ENCODE results near the gene RUSC2. TPM values are rescaled to one million over a fixed set of nuclear protein-coding genes. Genes with fewer than 3 reads are reported as not detected.
A peak's percentile ranks its signal among the peaks of the same experiment; 100 is the strongest.

Gene RUSC2, protein sequence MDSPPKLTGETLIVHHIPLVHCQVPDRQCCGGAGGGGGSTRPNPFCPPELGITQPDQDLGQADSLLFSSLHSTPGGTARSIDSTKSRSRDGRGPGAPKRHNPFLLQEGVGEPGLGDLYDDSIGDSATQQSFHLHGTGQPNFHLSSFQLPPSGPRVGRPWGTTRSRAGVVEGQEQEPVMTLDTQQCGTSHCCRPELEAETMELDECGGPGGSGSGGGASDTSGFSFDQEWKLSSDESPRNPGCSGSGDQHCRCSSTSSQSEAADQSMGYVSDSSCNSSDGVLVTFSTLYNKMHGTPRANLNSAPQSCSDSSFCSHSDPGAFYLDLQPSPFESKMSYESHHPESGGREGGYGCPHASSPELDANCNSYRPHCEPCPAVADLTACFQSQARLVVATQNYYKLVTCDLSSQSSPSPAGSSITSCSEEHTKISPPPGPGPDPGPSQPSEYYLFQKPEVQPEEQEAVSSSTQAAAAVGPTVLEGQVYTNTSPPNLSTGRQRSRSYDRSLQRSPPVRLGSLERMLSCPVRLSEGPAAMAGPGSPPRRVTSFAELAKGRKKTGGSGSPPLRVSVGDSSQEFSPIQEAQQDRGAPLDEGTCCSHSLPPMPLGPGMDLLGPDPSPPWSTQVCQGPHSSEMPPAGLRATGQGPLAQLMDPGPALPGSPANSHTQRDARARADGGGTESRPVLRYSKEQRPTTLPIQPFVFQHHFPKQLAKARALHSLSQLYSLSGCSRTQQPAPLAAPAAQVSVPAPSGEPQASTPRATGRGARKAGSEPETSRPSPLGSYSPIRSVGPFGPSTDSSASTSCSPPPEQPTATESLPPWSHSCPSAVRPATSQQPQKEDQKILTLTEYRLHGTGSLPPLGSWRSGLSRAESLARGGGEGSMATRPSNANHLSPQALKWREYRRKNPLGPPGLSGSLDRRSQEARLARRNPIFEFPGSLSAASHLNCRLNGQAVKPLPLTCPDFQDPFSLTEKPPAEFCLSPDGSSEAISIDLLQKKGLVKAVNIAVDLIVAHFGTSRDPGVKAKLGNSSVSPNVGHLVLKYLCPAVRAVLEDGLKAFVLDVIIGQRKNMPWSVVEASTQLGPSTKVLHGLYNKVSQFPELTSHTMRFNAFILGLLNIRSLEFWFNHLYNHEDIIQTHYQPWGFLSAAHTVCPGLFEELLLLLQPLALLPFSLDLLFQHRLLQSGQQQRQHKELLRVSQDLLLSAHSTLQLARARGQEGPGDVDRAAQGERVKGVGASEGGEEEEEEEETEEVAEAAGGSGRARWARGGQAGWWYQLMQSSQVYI (N-terminal part only)
- 4.5 and 4.9 TPM in 2 replicates for total RNA-seq

- no peak for FAIRE-seq
- DNase-seq (ENCODE audit: low read depth) = peak; percentile 70
- H3K27me3 ChIP-seq (ENCODE audit: control insufficient read depth, insufficient read depth, low read length) = no peaks in the 10 kb centered on the region
- H3K4me3 ChIP-seq (ENCODE audit: low read depth, low read length) = peak within 1 kb of the TSS; percentile 95
- TF ChIP-seq, protein P1, sequence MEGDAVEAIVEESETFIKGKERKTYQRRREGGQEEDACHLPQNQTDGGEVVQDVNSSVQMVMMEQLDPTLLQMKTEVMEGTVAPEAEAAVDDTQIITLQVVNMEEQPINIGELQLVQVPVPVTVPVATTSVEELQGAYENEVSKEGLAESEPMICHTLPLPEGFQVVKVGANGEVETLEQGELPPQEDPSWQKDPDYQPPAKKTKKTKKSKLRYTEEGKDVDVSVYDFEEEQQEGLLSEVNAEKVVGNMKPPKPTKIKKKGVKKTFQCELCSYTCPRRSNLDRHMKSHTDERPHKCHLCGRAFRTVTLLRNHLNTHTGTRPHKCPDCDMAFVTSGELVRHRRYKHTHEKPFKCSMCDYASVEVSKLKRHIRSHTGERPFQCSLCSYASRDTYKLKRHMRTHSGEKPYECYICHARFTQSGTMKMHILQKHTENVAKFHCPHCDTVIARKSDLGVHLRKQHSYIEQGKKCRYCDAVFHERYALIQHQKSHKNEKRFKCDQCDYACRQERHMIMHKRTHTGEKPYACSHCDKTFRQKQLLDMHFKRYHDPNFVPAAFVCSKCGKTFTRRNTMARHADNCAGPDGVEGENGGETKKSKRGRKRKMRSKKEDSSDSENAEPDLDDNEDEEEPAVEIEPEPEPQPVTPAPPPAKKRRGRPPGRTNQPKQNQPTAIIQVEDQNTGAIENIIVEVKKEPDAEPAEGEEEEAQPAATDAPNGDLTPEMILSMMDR (IDR thresholded peaks at IDR 0.05; ENCODE audit: insufficient read depth, low read length, severe bottlenecking) = no peak
- no peaks in the 10 kb centered on the region for H3K36me3 ChIP-seq (ENCODE audit: control insufficient read depth, insufficient read depth, low read length)
These were observed at the start of gene RUSC2 for GRCh38 chr9:35489313-35490154. TSS of gene RUSC2 (plus strand) at chr9:35490111. CDS start at chr9:35546522, 56,411 bp downstream.

- DNase-seq (ENCODE audit: low read depth) (no peak), FAIRE-seq (no peak)
- no peak overlapping the region for H3K4me3 ChIP-seq (ENCODE audit: low read depth, low read length)
- TF ChIP-seq, protein P1 (IDR thresholded peaks at IDR 0.05; ENCODE audit: insufficient read depth, low read length, severe bottlenecking) = no peak
- peaks cover 4% of the 10 kb centered on the region for H3K27me3 ChIP-seq (ENCODE audit: control insufficient read depth, insufficient read depth, low read length)
- no peaks in the 10 kb centered on the region for H3K36me3 ChIP-seq (ENCODE audit: control insufficient read depth, insufficient read depth, low read length)
These were observed 43.9 kb upstream of the RUSC2 start for GRCh38 chr9:35446012-35446411.

GRCh38 chr9:35448496-35448895, 41.4 kb upstream of the RUSC2 start:
- Histone ChIP-seq H3K36me3 (ENCODE audit: control insufficient read depth, insufficient read depth, low read length) (no peaks in the 10 kb centered on the region), H3K27me3 (ENCODE audit: control insufficient read depth, insufficient read depth, low read length) (peaks cover 4% of the 10 kb centered on the region), H3K4me3 (ENCODE audit: low read depth, low read length) (no peak overlapping the region)
- TF ChIP-seq, protein P1 (IDR thresholded peaks at IDR 0.05; ENCODE audit: insufficient read depth, low read length, severe bottlenecking) = no peak
- FAIRE-seq = no peak
- no peak for DNase-seq (ENCODE audit: low read depth)

GRCh38 chr9:35452481-35452880, 37.4 kb upstream of the RUSC2 start:
- no peak for DNase-seq (ENCODE audit: low read depth)
- TF ChIP-seq, protein P1 (IDR thresholded peaks at IDR 0.05; ENCODE audit: insufficient read depth, low read length, severe bottlenecking) = no peak
- Histone ChIP-seq H3K27me3 (ENCODE audit: control insufficient read depth, insufficient read depth, low read length) (peaks cover 4% of the 10 kb centered on the region), H3K4me3 (ENCODE audit: low read depth, low read length) (no peak overlapping the region), H3K36me3 (ENCODE audit: control insufficient read depth, insufficient read depth, low read length) (no peaks in the 10 kb centered on the region)
- FAIRE-seq = no peak

DNA sequence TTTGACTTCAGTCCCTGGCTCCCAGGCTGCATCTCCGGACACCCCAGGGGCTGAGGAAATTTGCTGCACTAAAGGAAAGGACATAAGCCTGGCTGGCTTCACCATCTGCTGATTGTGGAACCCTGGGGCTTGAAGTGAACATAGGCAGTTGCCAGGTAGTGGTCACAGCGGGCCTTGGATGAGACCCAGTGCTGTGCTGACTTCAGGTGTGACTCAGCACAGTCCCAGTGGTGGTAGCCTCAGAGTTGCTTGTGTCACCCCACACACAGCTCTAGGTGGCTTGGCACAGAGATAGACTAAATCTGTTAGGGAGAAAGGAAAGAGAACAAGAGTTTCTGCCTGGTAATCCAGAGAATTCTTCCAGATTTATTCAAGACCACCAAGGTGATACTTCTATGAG, 36.1 kb upstream of the RUSC2 start:
- TF ChIP-seq, protein P1 (IDR thresholded peaks at IDR 0.05; ENCODE audit: insufficient read depth, low read length, severe bottlenecking) = no peak
- FAIRE-seq (peak; percentile 86), DNase-seq (ENCODE audit: low read depth) (no peak)
- no peaks in the 10 kb centered on the region for H3K27me3 ChIP-seq (ENCODE audit: control insufficient read depth, insufficient read depth, low read length)
- H3K36me3 ChIP-seq (ENCODE audit: control insufficient read depth, insufficient read depth, low read length) = no peaks in the 10 kb centered on the region
- H3K4me3 ChIP-seq (ENCODE audit: low read depth, low read length) = no peak overlapping the region
